ENCODE data around the gene SCD5.

Gene SCD5

DNA sequence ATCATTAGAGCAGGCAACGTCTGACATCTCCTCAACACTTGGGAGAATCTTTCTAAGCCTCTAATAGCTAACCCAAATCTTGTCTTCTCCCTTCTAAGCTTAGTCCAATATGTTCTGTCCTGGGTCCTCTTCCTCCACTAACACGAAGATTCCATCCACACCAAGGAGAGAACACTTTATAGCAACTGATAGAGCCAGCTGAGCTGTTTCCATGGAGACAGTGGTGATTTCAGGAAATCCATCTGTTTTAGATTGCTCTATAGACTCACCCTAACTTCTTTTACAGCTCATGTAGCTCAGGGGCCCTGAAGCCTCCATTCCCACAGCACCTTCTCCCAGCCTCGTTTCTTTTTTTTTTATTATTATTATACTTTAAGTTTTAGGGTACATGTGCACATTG is 37.4 kb downstream of the SCD5 start:
- POLR2A ChIA-PET = interaction anchor here (1.2 kb wide), 1 partner anchor 37 kb away, joined by 3 read pairs; the partner anchor contains the start of gene SCD5
- no peaks in the 10 kb centered on the region for H3K4me1 ChIP-seq (ENCODE audit: control insufficient read depth, insufficient read depth, low read length)
- CTCF ChIA-PET = interaction anchor here (0.7 to 0.8 kb wide), 3 partner anchors 12 to 1669 kb away, joined by 3 read pairs; no protein-coding TSS in a partner anchor
- no peak for TF ChIP-seq ZSCAN4 (tag by site-specific recombination; IDR thresholded peaks at IDR 0.05)
- no peak for TF ChIP-seq ZNF585B (tag by site-specific recombination; IDR thresholded peaks at IDR 0.05)
- no peak for TF ChIP-seq BCL11A (tag by site-specific recombination; IDR thresholded peaks at IDR 0.05; ENCODE audit: low read depth)
- no peak for TF ChIP-seq ZNF404 (tag by site-specific recombination; IDR thresholded peaks at IDR 0.05)
- TF ChIP-seq ZNF624 (tag by site-specific recombination; IDR thresholded peaks at IDR 0.05) = no peak
- TF ChIP-seq RBAK (tag by site-specific recombination; IDR thresholded peaks at IDR 0.05) = no peak
- TF ChIP-seq ZNF544 (tag by site-specific recombination; IDR thresholded peaks at IDR 0.05) = no peak
- TF ChIP-seq ZNF843 (tag by site-specific recombination; IDR thresholded peaks at IDR 0.05) = no peak
- no peak for TF ChIP-seq KLF10 (tag by site-specific recombination; IDR thresholded peaks at IDR 0.05)
- TF ChIP-seq, protein P1, sequence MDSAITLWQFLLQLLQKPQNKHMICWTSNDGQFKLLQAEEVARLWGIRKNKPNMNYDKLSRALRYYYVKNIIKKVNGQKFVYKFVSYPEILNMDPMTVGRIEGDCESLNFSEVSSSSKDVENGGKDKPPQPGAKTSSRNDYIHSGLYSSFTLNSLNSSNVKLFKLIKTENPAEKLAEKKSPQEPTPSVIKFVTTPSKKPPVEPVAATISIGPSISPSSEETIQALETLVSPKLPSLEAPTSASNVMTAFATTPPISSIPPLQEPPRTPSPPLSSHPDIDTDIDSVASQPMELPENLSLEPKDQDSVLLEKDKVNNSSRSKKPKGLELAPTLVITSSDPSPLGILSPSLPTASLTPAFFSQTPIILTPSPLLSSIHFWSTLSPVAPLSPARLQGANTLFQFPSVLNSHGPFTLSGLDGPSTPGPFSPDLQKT (IDR thresholded peaks at IDR 0.05; ENCODE audit: borderline replicate concordance, low read depth, low read length) = no peak
- TF ChIP-seq, protein P2, sequence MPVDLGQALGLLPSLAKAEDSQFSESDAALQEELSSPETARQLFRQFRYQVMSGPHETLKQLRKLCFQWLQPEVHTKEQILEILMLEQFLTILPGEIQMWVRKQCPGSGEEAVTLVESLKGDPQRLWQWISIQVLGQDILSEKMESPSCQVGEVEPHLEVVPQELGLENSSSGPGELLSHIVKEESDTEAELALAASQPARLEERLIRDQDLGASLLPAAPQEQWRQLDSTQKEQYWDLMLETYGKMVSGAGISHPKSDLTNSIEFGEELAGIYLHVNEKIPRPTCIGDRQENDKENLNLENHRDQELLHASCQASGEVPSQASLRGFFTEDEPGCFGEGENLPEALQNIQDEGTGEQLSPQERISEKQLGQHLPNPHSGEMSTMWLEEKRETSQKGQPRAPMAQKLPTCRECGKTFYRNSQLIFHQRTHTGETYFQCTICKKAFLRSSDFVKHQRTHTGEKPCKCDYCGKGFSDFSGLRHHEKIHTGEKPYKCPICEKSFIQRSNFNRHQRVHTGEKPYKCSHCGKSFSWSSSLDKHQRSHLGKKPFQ (tag by site-specific recombination; IDR thresholded peaks at IDR 0.05) = no peak
- no peak for TF ChIP-seq ZNF830 (tag by site-specific recombination; IDR thresholded peaks at IDR 0.05; ENCODE audit: low read depth)
- TF ChIP-seq, protein P3, sequence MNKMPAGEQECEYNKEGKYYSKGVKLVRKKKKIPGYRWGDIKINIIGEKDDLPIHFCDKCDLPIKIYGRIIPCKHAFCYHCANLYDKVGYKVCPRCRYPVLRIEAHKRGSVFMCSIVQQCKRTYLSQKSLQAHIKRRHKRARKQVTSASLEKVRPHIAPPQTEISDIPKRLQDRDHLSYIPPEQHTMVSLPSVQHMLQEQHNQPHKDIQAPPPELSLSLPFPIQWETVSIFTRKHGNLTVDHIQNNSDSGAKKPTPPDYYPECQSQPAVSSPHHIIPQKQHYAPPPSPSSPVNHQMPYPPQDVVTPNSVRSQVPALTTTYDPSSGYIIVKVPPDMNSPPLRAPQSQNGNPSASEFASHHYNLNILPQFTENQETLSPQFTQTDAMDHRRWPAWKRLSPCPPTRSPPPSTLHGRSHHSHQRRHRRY (tag by site-specific recombination; IDR thresholded peaks at IDR 0.05) = no peak
- TF ChIP-seq ZNF433 (tag by site-specific recombination; IDR thresholded peaks at IDR 0.05; ENCODE audit: low read depth) = no peak
- TF ChIP-seq ZNF560 (tag by site-specific recombination; IDR thresholded peaks at IDR 0.05; ENCODE audit: borderline replicate concordance) = no peak
- TF ChIP-seq SCRT1 (tag by site-specific recombination; IDR thresholded peaks at IDR 0.05; ENCODE audit: borderline replicate concordance) = no peak
- TF ChIP-seq GLIS2 (tag by site-specific recombination; IDR thresholded peaks at IDR 0.05) = no peak
- no peak for TF ChIP-seq HOXA7 (CRISPR knock-in tag; IDR thresholded peaks at IDR 0.05; ENCODE audit: borderline replicate concordance)
- no peak for TF ChIP-seq HOXD13 (CRISPR knock-in tag; IDR thresholded peaks at IDR 0.05; ENCODE audit: borderline replicate concordance)
- H3K27ac ChIP-seq (ENCODE audit: extremely low read depth, low read depth, low read length) = no peak overlapping the region
- H3K4me3 ChIP-seq (ENCODE audit: low read depth, low read length) = no peak overlapping the region
- no peaks in the 10 kb centered on the region for H3K9me3 ChIP-seq (ENCODE audit: control insufficient read depth, insufficient read depth, low read depth, low read length)
- H3K36me3 ChIP-seq (ENCODE audit: control insufficient read depth in 2 of 2, insufficient read depth in 1 of 2, low read length in 2 of 2) = no peaks in the 10 kb centered on the region

DNA sequence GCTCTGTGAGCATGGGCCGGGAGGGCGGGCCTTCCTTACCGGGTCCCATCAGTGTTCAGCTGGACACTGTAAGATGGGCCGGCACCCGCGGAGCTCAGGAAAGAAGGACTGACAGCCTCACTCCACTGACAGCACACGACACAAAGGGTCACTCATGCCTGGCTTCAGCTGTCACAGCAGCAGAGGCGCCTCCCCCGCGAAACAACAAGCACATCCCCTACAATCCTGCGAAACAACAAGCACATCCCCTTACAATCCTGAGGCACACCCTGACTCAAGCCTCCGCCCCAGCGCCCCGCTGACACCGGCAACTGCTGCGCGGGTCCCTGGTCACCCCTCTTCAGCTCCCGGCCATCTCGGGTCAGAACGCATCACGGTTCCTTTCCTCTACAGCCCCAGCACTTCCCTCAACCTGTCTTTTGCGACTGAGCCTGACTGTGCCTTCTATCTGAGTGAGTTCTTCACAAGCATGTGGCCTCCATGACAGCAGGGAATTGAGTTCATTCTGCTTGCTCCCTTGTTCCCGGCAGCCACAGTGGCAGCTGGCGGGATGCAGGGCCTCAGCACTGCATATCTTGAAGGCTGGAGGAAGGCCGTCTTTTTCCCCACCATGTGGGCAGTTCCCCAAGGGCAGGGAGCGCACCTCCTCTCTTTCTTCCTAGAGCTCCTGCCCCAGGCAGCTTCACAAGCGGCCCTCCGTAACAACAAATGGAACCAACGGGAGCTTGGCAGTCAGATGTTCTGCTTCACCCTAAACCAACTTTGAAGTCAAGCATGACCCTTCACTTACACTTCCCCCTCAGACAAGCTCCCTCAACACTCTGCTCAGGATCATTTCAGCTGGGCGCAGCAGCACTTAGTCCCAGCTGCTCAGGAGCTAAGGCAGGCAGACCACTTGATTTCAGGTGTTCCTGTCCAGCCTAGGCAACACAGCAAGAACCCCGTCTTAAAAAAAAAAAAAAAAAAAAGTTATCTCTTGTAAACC is 39.6 kb downstream of the SCD5 start:
- Histone ChIP-seq H3K4me3 (ENCODE audit: low read depth, low read length) (no peak overlapping the region), H3K9me3 (ENCODE audit: control insufficient read depth, insufficient read depth, low read depth, low read length) (no peaks in the 10 kb centered on the region), H3K27ac (ENCODE audit: extremely low read depth, low read depth, low read length) (no peak overlapping the region), H3K4me1 (ENCODE audit: control insufficient read depth, insufficient read depth, low read length) (no peaks in the 10 kb centered on the region), H3K36me3 (ENCODE audit: control insufficient read depth in 2 of 2, insufficient read depth in 1 of 2, low read length in 2 of 2) (no peaks in the 10 kb centered on the region)
- ChIA-PET POLR2A (no interaction called here), CTCF (no interaction called here)
- TF ChIP-seq ZNF248 (tag by site-specific recombination; IDR thresholded peaks at IDR 0.05) = no peak
- TF ChIP-seq ZNF510 (tag by site-specific recombination; IDR thresholded peaks at IDR 0.05; ENCODE audit: insufficient replicate concordance) = no peak
- no peak for TF ChIP-seq RBAK (tag by site-specific recombination; IDR thresholded peaks at IDR 0.05)
- TF ChIP-seq, protein P4, sequence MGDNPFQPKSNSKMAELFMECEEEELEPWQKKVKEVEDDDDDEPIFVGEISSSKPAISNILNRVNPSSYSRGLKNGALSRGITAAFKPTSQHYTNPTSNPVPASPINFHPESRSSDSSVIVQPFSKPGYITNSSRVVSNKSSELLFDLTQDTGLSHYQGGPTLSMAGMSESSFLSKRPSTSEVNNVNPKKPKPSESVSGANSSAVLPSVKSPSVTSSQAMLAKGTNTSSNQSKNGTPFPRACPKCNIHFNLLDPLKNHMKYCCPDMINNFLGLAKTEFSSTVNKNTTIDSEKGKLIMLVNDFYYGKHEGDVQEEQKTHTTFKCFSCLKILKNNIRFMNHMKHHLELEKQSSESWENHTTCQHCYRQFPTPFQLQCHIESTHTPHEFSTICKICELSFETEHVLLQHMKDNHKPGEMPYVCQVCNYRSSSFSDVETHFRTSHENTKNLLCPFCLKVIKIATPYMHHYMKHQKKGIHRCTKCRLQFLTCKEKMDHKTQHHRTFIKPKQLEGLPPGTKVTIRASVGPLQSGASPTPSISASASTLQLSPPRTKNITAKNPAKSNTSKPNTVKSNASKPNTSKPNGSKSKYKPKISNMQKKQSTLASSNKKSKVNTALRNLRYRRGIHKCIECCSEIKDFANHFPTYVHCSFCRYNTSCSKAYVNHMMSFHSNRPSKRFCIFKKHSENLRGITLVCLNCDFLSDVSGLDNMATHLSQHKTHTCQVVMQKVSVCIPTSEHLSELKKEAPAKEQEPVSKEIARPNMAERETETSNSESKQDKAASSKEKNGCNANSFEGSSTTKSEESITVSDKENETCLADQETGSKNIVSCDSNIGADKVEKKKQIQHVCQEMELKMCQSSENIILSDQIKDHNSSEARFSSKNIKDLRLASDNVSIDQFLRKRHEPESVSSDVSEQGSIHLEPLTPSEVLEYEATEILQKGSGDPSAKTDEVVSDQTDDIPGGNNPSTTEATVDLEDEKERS (tag by site-specific recombination; IDR thresholded peaks at IDR 0.05) = no peak
- no peak for TF ChIP-seq ZNF777 (tag by site-specific recombination; IDR thresholded peaks at IDR 0.05; ENCODE audit: borderline replicate concordance)
- no peak for TF ChIP-seq ZNF544 (tag by site-specific recombination; IDR thresholded peaks at IDR 0.05)
- TF ChIP-seq KLF9 (tag by site-specific recombination; IDR thresholded peaks at IDR 0.05; ENCODE audit: low read depth) = no peak
- TF ChIP-seq ZNF24 (tag by site-specific recombination; IDR thresholded peaks at IDR 0.05) = no peak
- no peak for TF ChIP-seq ZNF112 (tag by site-specific recombination; IDR thresholded peaks at IDR 0.05)
- no peak for TF ChIP-seq ZNF707 (tag by site-specific recombination; IDR thresholded peaks at IDR 0.05)
